GM23248 (cell line): Measurements from ENCODE around the gene PABPC1L. TPM values are rescaled to one million over a fixed set of nuclear protein-coding genes. Genes with fewer than 3 reads are reported as not detected.

ENCODE experiments used
- DNase-seq: peaks from one replicate; pipeline ENCODE4 v3.0.0-alpha.2; 2015
- H2AFZ ChIP-seq: fragments of 200-600 bp; sonication (generic); 2 replicates; pipeline ENCODE4 v1.6.1; 2016; ENCODE audit warnings: antibody characterized with exemption
- H3F3A ChIP-seq: fragments of 200-600 bp; sonication (generic); 2 replicates; pipeline ENCODE4 v1.6.1; 2016; ENCODE audit warnings: mild to moderate bottlenecking, antibody characterized with exemption, mixed run types; ENCODE audit not compliant: insufficient read depth
- H3K27ac ChIP-seq: fragments of 200-600 bp; sonication (generic); 2 replicates; pipeline ENCODE4 v1.5.1; 2016; ENCODE audit warnings: mild to moderate bottlenecking
- H3K27me3 ChIP-seq: fragments of 200-600 bp; sonication (generic); replicated peaks from 2 replicates; pipeline ENCODE4 v1.6.1; 2016; ENCODE audit warnings: mild to moderate bottlenecking; ENCODE audit not compliant: insufficient read depth
- H3K36me3 ChIP-seq: fragments of 200-600 bp; sonication (generic); 2 replicates; pipeline ENCODE4 v1.6.1; 2016; ENCODE audit warnings: low read depth, mild to moderate bottlenecking
- H3K4me1 ChIP-seq: fragments of 200-600 bp; sonication (generic); 2 replicates; pipeline ENCODE4 v1.6.1; 2016; ENCODE audit warnings: mild to moderate bottlenecking; ENCODE audit not compliant: insufficient read depth
- H3K4me2 ChIP-seq: fragments of 200-600 bp; sonication (generic); one replicate; pipeline ENCODE4 v1.6.1; 2016; ENCODE audit warnings: mild to moderate bottlenecking; ENCODE audit not compliant: unreplicated experiment
- H3K4me3 ChIP-seq: fragments of 200-600 bp; sonication (generic); 2 replicates; pipeline ENCODE4 v1.5.1; 2016; ENCODE audit warnings: mild to moderate bottlenecking
- H3K79me2 ChIP-seq: fragments of 200-600 bp; sonication (generic); 2 replicates; pipeline ENCODE4 v1.6.1; 2016; ENCODE audit warnings: mild to moderate bottlenecking; ENCODE audit not compliant: insufficient read depth
- H3K9ac ChIP-seq: fragments of 200-600 bp; sonication (generic); 2 replicates; pipeline ENCODE4 v1.6.1; 2016; ENCODE audit warnings: mild to moderate bottlenecking
- H3K9me2 ChIP-seq: fragments of 200-600 bp; sonication (generic); 2 replicates; pipeline ENCODE4 v1.6.1; 2016; ENCODE audit warnings: mixed run types, mild to moderate bottlenecking, moderate library complexity; ENCODE audit not compliant: insufficient read depth
- H3K9me3 ChIP-seq: fragments of 200-600 bp; sonication (generic); one replicate; pipeline ENCODE4 v1.6.1; 2017; ENCODE audit warnings: low read depth
- H4K20me1 ChIP-seq: fragments of 200-600 bp; sonication (generic); 2 replicates; pipeline ENCODE4 v1.6.0; 2016; ENCODE audit not compliant: insufficient read depth
- EZH2 ChIP-seq: fragments of 200-600 bp; sonication (generic); IDR thresholded peaks from 2 replicates; pipeline ENCODE4 v1.6.1; 2018; ENCODE audit warnings: antibody characterized with exemption, mild to moderate bottlenecking; ENCODE audit not compliant: insufficient read depth, poor library complexity, severe bottlenecking
- EZH2phosphoT487 ChIP-seq: fragments of 200-600 bp; sonication (generic); IDR thresholded peaks from 2 replicates; pipeline ENCODE4 v1.6.1; 2018; ENCODE audit warnings: antibody characterized with exemption, moderate library complexity, mild to moderate bottlenecking, low read depth; ENCODE audit not compliant: insufficient read depth
- WGBS, 2 experiments: methylation state at CpG; one replicate each; pipeline ENCODE4 v1.1.6; 2015 to 2017; ENCODE audit warnings: low lambda C conversion rate in 2 of 2, low coverage in 1 of 2; ENCODE audit errors: missing lambda C conversion rate in 2 of 2; 5-methylcytosine and 5-hydroxymethylcytosine counted together
- in situ Hi-C: fragments of 300-500 bp; cut with MboI; formaldehyde crosslinking; loops from 2 replicates; pipeline ENCODE4 v1.15.0; 2020
- polyA plus RNA-seq: library from polyadenylated mRNA; unstranded; fragments of >200 nt; fragmentation: Nextera tagmentation; extraction: Ambion mirVana; gene quantifications from 2 replicates; pipeline ENCODE4 v1.2.1, GENCODE V29; 2016
- total RNA-seq: library from RNA; depleted of rRNA; stranded (reverse); fragments of >200 nt; shearing (Covaris generic); gene quantifications from 2 replicates; pipeline ENCODE4 v1.2.3, GENCODE V29; 2014

The PABPC1L gene
- total and polyA plus RNA-seq, 2 experiments from 2014 or later = 5.9 to 10.4 TPM

GRCh38 chr20:44942264-44942973 is 32.6 kb downstream of the PABPC1L start:
- in situ Hi-C loops = no loop called here
- no peaks in the 10 kb centered on the region for H3K27me3 ChIP-seq
- H4K20me1 ChIP-seq = no peaks in the 10 kb centered on the region
- peaks cover 52% of the 10 kb centered on the region for H3K36me3 ChIP-seq
- H3K27ac ChIP-seq = no peak overlapping the region
- TF ChIP-seq EZH2phosphoT487 (no peak), EZH2 (no peak)
- H3K4me2 ChIP-seq = no peak overlapping the region
- H3K79me2 ChIP-seq = no peaks in the 10 kb centered on the region
- H3K9me3 ChIP-seq = no peaks in the 10 kb centered on the region
- peaks cover 5% of the 10 kb centered on the region; the same call in 1 of the 2 replicates for H3K4me1 ChIP-seq
- no peak for DNase-seq
- H2AFZ ChIP-seq = no peak overlapping the region
- H3K9me2 ChIP-seq = no peaks in the 10 kb centered on the region
- peaks cover 27% of the 10 kb centered on the region for H3F3A ChIP-seq
- no peak overlapping the region for H3K9ac ChIP-seq
- 71 to 74% methylated on average over 4 of the region's 4 CpGs for WGBS, 2 experiments
- H3K4me3 ChIP-seq = no peak overlapping the region

DNA sequence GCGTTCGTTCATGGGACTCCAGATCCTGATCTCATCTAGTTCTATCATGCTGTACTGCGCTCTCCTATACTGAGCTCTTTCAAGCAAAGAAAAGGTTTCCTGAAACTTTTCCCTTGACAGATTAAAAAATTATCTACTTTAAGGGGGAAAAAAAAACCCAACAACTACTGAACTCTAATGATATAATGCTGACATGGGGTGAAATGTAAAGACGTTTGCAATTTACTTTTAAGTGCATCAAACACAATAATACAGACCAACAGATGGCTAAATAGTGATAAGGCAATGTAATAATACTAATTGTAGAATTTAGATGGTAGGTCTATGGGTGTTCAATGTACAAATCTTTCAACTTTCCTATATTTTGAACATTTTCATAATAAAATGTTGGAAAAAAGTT is 34.0 kb downstream of the PABPC1L start:
- H3K9me3 ChIP-seq = no peaks in the 10 kb centered on the region
- H3K4me2 ChIP-seq = no peak overlapping the region
- DNase-seq = no peak
- no peaks in the 10 kb centered on the region for H3K9me2 ChIP-seq
- H3F3A ChIP-seq = peaks cover 27% of the 10 kb centered on the region
- H3K36me3 ChIP-seq = peaks cover 52% of the 10 kb centered on the region
- H3K27ac ChIP-seq = no peak overlapping the region
- 94 to 99% methylated on average over 4 of the region's 4 CpGs for WGBS, 2 experiments
- no peak overlapping the region for H3K9ac ChIP-seq
- no peak overlapping the region for H2AFZ ChIP-seq
- H3K79me2 ChIP-seq = 0 out of 2 replicates have a peak, but pooled peaks cover 4% of the 10 kb centered on the region
- H3K4me1 ChIP-seq = peaks cover 2% of the 10 kb centered on the region; the same call in 1 of the 2 replicates
- TF ChIP-seq EZH2 (no peak), EZH2phosphoT487 (no peak)
- H3K4me3 ChIP-seq = no peak overlapping the region
- in situ Hi-C loops = no loop called here
- no peaks in the 10 kb centered on the region for H4K20me1 ChIP-seq
- no peaks in the 10 kb centered on the region for H3K27me3 ChIP-seq

DNA sequence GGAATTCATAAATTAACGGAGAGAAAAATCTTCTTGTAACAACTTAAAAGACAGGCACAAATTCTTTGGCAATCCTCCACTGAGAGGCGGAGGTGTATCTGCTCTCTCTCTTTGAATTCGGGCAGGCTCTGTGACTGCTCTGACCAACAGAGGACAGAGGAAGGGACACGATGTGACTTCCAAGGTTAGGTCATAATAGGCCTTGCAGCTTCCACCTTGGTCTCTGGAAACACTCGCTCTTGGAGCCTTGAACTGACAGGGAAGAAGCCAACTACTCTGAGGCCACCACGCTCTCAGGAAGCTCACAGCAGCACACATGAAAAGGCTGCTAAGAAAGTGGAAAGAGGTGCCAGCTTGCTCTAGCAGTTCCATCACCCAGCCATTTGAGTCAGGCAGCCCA is 35.4 kb downstream of the PABPC1L start:
- H3K27me3 ChIP-seq = no peaks in the 10 kb centered on the region
- no peak overlapping the region for H3K4me3 ChIP-seq
- H3K9ac ChIP-seq = no peak overlapping the region
- no peaks in the 10 kb centered on the region for H4K20me1 ChIP-seq
- H3K9me2 ChIP-seq = no peaks in the 10 kb centered on the region
- peaks cover 30% of the 10 kb centered on the region for H3F3A ChIP-seq
- H3K36me3 ChIP-seq = peaks cover 58% of the 10 kb centered on the region
- H3K4me2 ChIP-seq = no peak overlapping the region
- H3K9me3 ChIP-seq = no peaks in the 10 kb centered on the region
- no peak overlapping the region for H2AFZ ChIP-seq
- no peak for DNase-seq
- H3K27ac ChIP-seq = no peak overlapping the region
- TF ChIP-seq EZH2 (no peak), EZH2phosphoT487 (no peak)
- no peaks in the 10 kb centered on the region for H3K4me1 ChIP-seq
- 0 out of 2 replicates have a peak, but pooled peaks cover 4% of the 10 kb centered on the region for H3K79me2 ChIP-seq
- 91% methylated on average over 6 of the region's 6 CpGs for WGBS, 2 experiments
- in situ Hi-C loops = no loop called here

DNA sequence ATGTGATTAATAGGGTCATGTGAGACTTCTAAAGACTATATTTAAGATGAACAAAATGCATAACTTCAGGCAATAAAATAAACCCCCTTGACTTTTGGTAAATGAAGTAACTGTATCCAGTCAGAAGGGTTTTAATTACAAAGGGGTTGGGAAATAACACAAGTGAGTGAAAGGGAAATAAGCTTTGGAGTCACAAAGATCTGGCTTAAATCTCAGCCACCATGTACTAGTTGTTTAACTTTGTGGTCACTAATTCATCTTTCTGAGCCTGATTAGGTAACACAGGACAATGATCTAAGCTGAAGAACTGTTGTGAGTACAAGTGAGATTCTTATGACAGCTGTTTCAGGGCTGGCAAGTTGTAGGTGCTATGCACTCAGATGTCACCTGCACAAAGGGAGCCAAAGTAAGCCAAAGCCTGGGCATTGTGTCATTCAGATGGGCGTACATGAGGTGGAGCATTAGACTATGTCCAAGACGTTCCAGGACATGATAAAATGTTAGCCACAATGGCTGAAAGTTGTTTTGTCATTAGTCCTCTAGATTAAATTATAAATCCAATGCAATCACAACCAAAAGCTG is 36.5 kb downstream of the PABPC1L start:
- 48 to 59% methylated on average over 2 of the region's 2 CpGs for WGBS, 2 experiments
- Histone ChIP-seq H3K9ac (no peak overlapping the region), H3K4me1 (no peaks in the 10 kb centered on the region), H3K79me2 (peaks cover 4% of the 10 kb centered on the region; the same call in 1 of the 2 replicates), H4K20me1 (no peaks in the 10 kb centered on the region), H3K27ac (no peak overlapping the region), H3K36me3 (peaks cover 63% of the 10 kb centered on the region), H3K4me2 (no peak overlapping the region), H3K9me2 (no peaks in the 10 kb centered on the region), H3K4me3 (no peak overlapping the region), H2AFZ (no peak overlapping the region), H3F3A (peaks cover 28% of the 10 kb centered on the region), H3K27me3 (no peaks in the 10 kb centered on the region), H3K9me3 (no peaks in the 10 kb centered on the region)
- DNase-seq = no peak
- in situ Hi-C loops = no loop called here
- TF ChIP-seq EZH2phosphoT487 (no peak), EZH2 (no peak)
